Measurements from ENCODE around the gene LYPD6. TPM values are rescaled to one million over a fixed set of nuclear protein-coding genes. Genes with fewer than 3 reads are reported as not detected.

Gene LYPD6
- polyA plus RNA-seq, 1 of the 3 experiments (the other 2 are of a cell fraction) = 8.1 TPM

DNA sequence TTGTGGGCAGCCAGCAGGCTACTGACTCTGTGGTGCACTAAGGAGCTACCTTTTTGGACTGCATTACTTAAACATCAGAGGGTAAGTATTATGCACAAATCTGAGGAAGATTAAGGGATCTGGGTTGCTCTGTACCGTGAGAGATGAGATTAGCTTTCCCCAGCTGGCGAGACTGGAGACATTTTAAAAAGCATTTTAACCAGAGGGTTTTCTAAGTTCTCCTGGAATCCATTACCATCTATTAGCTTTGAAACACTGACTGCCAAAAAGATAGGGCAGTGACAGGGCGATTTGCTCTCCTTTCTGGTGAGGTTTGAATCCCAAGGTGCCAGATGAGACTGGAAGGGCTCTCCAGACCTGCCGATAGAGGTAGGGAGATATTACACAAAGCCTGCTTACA lies 63.2 kb downstream of the LYPD6 start (continued):
- TF ChIP-seq, protein P1, sequence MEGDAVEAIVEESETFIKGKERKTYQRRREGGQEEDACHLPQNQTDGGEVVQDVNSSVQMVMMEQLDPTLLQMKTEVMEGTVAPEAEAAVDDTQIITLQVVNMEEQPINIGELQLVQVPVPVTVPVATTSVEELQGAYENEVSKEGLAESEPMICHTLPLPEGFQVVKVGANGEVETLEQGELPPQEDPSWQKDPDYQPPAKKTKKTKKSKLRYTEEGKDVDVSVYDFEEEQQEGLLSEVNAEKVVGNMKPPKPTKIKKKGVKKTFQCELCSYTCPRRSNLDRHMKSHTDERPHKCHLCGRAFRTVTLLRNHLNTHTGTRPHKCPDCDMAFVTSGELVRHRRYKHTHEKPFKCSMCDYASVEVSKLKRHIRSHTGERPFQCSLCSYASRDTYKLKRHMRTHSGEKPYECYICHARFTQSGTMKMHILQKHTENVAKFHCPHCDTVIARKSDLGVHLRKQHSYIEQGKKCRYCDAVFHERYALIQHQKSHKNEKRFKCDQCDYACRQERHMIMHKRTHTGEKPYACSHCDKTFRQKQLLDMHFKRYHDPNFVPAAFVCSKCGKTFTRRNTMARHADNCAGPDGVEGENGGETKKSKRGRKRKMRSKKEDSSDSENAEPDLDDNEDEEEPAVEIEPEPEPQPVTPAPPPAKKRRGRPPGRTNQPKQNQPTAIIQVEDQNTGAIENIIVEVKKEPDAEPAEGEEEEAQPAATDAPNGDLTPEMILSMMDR (IDR thresholded peaks at IDR 0.05) = no peak
- peak in 1 of 2 experiments; percentile 30; a peak in 1 of 4 replicates for TF ChIP-seq EP300 (IDR thresholded peaks at IDR 0.05; ENCODE audit: borderline replicate concordance in 1 of 2, low read depth in 1 of 2, low read length in 1 of 2)
- no peak for TF ChIP-seq POLR2AphosphoS5 (IDR thresholded peaks at IDR 0.05; ENCODE audit: low read depth, low read length)
- TF ChIP-seq, protein P2, sequence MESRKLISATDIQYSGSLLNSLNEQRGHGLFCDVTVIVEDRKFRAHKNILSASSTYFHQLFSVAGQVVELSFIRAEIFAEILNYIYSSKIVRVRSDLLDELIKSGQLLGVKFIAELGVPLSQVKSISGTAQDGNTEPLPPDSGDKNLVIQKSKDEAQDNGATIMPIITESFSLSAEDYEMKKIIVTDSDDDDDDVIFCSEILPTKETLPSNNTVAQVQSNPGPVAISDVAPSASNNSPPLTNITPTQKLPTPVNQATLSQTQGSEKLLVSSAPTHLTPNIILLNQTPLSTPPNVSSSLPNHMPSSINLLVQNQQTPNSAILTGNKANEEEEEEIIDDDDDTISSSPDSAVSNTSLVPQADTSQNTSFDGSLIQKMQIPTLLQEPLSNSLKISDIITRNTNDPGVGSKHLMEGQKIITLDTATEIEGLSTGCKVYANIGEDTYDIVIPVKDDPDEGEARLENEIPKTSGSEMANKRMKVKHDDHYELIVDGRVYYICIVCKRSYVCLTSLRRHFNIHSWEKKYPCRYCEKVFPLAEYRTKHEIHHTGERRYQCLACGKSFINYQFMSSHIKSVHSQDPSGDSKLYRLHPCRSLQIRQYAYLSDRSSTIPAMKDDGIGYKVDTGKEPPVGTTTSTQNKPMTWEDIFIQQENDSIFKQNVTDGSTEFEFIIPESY (IDR thresholded peaks at IDR 0.05; ENCODE audit: borderline replicate concordance, low read depth) = no peak
- TF ChIP-seq, protein P3, sequence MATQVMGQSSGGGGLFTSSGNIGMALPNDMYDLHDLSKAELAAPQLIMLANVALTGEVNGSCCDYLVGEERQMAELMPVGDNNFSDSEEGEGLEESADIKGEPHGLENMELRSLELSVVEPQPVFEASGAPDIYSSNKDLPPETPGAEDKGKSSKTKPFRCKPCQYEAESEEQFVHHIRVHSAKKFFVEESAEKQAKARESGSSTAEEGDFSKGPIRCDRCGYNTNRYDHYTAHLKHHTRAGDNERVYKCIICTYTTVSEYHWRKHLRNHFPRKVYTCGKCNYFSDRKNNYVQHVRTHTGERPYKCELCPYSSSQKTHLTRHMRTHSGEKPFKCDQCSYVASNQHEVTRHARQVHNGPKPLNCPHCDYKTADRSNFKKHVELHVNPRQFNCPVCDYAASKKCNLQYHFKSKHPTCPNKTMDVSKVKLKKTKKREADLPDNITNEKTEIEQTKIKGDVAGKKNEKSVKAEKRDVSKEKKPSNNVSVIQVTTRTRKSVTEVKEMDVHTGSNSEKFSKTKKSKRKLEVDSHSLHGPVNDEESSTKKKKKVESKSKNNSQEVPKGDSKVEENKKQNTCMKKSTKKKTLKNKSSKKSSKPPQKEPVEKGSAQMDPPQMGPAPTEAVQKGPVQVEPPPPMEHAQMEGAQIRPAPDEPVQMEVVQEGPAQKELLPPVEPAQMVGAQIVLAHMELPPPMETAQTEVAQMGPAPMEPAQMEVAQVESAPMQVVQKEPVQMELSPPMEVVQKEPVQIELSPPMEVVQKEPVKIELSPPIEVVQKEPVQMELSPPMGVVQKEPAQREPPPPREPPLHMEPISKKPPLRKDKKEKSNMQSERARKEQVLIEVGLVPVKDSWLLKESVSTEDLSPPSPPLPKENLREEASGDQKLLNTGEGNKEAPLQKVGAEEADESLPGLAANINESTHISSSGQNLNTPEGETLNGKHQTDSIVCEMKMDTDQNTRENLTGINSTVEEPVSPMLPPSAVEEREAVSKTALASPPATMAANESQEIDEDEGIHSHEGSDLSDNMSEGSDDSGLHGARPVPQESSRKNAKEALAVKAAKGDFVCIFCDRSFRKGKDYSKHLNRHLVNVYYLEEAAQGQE (IDR thresholded peaks at IDR 0.05; ENCODE audit: low read depth, low read length) = no peak

DNA sequence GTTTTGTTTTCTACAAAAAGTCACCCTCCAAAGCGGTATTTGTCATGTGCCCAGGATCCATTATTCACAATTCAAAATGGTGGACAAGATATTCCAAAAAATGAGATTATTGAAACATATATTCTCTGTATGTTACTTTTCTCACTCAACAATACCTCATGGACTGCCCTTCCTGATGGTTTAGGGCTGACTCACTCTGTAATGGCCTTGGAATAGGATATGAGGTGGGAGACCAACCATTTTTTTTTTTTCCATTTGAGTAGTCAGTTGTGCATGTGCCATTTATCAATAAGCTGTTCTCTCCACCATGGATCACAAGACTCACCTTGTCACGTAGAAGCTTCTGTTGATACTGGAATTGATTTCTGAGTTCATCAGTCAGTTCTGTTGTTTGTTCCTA lies 64.5 kb downstream of the LYPD6 start:
- Histone ChIP-seq H3K27ac (ENCODE audit: low read depth in 2 of 2, low read length in 1 of 2) (peak overlapping the region in 1 of 2 experiments; percentile 11; a peak in 1 of 4 replicates), H2AFZ (ENCODE audit: low read depth) (no peak overlapping the region), H3K9me2 (no peaks in the 10 kb centered on the region), H3K36me3 (replicated peaks in 1 of 2; ENCODE audit: control insufficient read depth in 1 of 2, insufficient read depth in 2 of 2, low read length in 1 of 2) (no peaks in the 10 kb centered on the region), H3K4me3 (ENCODE audit: low read depth in 2 of 2, low read length in 1 of 2) (no peak overlapping the region), H3K9me3 (no peaks in the 10 kb centered on the region), H3K27me3 (ENCODE audit: insufficient read depth) (no peaks in the 10 kb centered on the region), H3K4me1 (ENCODE audit: control insufficient read depth in 1 of 2, insufficient read depth in 2 of 2, low read depth in 1 of 2, low read length in 1 of 2) (peaks cover 0 to 9% of the 10 kb centered on the region in 2 experiments; a peak in 1 of 4 replicates), H3K4me2 (no peak overlapping the region), H3K79me2 (ENCODE audit: insufficient read depth) (no peaks in the 10 kb centered on the region), H3K9ac (no peak overlapping the region), H3F3A (replicated peaks; ENCODE audit: insufficient read depth) (no peaks in the 10 kb centered on the region), H4K20me1 (ENCODE audit: insufficient read depth) (no peaks in the 10 kb centered on the region)
- POLR2A ChIA-PET = no interaction called here
- CTCF ChIA-PET = interaction anchor here (1.5 kb wide), 1 partner anchor 81 kb away, joined by 3 read pairs; no protein-coding TSS in a partner anchor
- WGBS (ENCODE audit: low lambda C conversion rate) = 70% methylated on average over 2 of the region's 2 CpGs
- TF ChIP-seq TAF1 (IDR thresholded peaks at IDR 0.05; ENCODE audit: borderline replicate concordance, low read depth, low read length) (no peak), YY1 (IDR thresholded peaks at IDR 0.05; ENCODE audit: low read depth) (0 out of 2 replicates have a peak, but pooled peaks have one; percentile 27), FOSL2 (IDR thresholded peaks at IDR 0.05; ENCODE audit: borderline replicate concordance, low read depth) (peak; percentile 33; the same call in 1 of the 2 replicates), MEF2A (IDR thresholded peaks at IDR 0.05; ENCODE audit: borderline replicate concordance, low read depth) (no peak), MXI1 (IDR thresholded peaks at IDR 0.05; ENCODE audit: low read depth, low read length) (no peak)
- no peak for DNase-seq
